Glutamatergic neuron (in vitro differentiated cells): Measurements from ENCODE around the gene PDE4A. TPM values are rescaled to one million over a fixed set of nuclear protein-coding genes. Genes with fewer than 3 reads are reported as not detected.

Source experiments
- DNase-seq: peaks from one replicate; pipeline ENCODE4 v3.0.0; 2022
- H3K27ac Mint-ChIP-seq: one replicate; pipeline ENCODE4 v1.8.0; 2020; ENCODE audit warnings: mild to moderate bottlenecking, mixed read lengths, inconsistent platforms; ENCODE audit not compliant: unreplicated experiment
- H3K27me3 Mint-ChIP-seq: one replicate; pipeline ENCODE4 v1.8.0; 2020; ENCODE audit warnings: mild to moderate bottlenecking, moderate library complexity, mixed read lengths, inconsistent platforms; ENCODE audit not compliant: unreplicated experiment
- H3K36me3 Mint-ChIP-seq: one replicate; pipeline ENCODE4 v1.8.0; 2020; ENCODE audit warnings: mild to moderate bottlenecking, mixed read lengths, inconsistent platforms; ENCODE audit not compliant: unreplicated experiment
- H3K4me1 Mint-ChIP-seq: one replicate; pipeline ENCODE4 v1.8.0; 2020; ENCODE audit warnings: mild to moderate bottlenecking, low read depth, mixed read lengths, inconsistent platforms; ENCODE audit not compliant: unreplicated experiment
- H3K4me3 Mint-ChIP-seq: one replicate; pipeline ENCODE4 v1.8.0; 2020; ENCODE audit warnings: mild to moderate bottlenecking, mixed read lengths, inconsistent platforms; ENCODE audit not compliant: unreplicated experiment
- H3K9me3 Mint-ChIP-seq: one replicate; pipeline ENCODE4 v1.8.0; 2020; ENCODE audit warnings: mild to moderate bottlenecking, moderate library complexity, mixed read lengths, inconsistent platforms; ENCODE audit not compliant: unreplicated experiment
- total RNA-seq: library from RNA; stranded (reverse); fragmentation: NEBNext Ultra II Directional; extraction: Animal tissue kit (Norgen Biotek cat#: 25700); gene quantifications from one replicate; pipeline ENCODE4 v1.2.1, GENCODE V29; 2021; ENCODE audit not compliant: unreplicated experiment
- TF ChIP-seq, protein P1 (sequence below): fragments of 200-600 bp; sonication (generic); IDR thresholded peaks from one replicate; pipeline ENCODE4 v1.5.0; 2021; ENCODE audit not compliant: partially characterized antibody, unreplicated experiment

Gene PDE4A
- total RNA-seq, 1 donor from 2014 or later, result 5.7 TPM

DNA sequence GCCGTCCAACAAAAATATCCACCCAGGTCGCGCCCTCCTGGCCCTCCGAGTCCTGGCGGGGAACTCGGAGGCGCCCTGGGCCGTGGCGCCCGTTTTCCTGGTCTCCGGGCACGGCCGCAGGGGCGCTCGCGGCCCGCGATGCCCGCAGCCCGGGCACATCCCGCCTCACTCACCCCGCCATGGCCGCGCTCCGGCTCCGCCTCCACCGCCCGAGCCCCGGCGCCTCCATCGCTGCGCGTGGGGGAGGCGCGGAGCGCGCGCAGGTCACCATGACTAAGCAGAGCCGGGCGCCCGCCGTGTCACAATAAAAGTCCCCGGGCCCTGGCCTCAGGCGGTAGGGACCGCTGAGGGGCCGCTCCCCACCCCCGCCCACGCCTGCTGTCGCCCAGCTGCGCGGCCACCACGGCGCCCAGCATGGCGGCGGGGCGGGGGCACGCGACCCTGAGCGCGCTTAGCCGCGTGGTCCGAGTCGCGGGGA is 82.2 kb downstream of the PDE4A start:
- DNase-seq, result peak; percentile 96
- peak overlapping the region; percentile 93 for H3K4me3 Mint-ChIP-seq
- TF ChIP-seq, protein P1, sequence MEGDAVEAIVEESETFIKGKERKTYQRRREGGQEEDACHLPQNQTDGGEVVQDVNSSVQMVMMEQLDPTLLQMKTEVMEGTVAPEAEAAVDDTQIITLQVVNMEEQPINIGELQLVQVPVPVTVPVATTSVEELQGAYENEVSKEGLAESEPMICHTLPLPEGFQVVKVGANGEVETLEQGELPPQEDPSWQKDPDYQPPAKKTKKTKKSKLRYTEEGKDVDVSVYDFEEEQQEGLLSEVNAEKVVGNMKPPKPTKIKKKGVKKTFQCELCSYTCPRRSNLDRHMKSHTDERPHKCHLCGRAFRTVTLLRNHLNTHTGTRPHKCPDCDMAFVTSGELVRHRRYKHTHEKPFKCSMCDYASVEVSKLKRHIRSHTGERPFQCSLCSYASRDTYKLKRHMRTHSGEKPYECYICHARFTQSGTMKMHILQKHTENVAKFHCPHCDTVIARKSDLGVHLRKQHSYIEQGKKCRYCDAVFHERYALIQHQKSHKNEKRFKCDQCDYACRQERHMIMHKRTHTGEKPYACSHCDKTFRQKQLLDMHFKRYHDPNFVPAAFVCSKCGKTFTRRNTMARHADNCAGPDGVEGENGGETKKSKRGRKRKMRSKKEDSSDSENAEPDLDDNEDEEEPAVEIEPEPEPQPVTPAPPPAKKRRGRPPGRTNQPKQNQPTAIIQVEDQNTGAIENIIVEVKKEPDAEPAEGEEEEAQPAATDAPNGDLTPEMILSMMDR, result no peak
- H3K4me1 Mint-ChIP-seq, result peaks cover 3% of the 10 kb centered on the region
- H3K27ac Mint-ChIP-seq, result peak overlapping the region; percentile 93
- peaks cover 5% of the 10 kb centered on the region for H3K9me3 Mint-ChIP-seq
- peaks cover 3% of the 10 kb centered on the region for H3K27me3 Mint-ChIP-seq
- H3K36me3 Mint-ChIP-seq, result peaks cover 4% of the 10 kb centered on the region

DNA sequence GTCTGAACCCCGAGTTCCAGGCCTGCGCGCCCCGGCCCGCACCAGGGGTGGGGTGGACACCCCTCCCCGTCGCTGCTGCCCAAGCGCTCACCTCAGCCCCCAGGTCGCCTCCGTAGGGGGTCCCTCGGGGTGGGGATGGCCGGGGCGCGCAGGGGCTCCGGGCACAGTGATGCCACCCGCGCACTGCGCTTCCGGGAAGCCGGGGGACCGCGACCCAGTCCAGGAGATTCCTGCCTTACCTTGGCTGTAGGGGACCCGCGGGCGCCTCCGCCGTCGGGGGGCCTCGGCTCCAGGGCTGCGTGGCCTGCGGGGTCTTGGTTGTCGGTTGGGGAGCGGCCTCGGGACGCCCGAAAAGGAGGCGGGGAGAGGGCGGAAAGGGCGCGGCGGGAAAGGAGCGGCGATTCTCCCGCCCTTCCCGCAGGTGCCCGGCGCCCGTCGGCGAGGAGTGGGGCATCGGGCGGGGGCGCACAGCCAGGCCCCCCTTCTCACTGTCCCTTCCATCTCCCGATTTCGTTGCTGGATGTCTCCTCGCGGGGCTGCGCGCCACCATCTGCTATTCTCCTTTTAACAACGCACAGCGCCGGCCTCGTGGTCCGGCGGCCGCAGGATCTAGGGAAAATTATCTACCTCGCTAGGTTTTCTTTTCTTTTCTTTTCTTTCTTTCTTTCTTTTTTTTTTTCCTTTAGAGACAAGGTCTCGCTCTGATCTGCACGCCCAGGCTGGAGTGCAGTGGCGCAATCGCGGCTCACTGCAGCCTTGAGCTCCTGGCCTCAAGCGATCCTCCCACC is 82.9 kb downstream of the PDE4A start, which contains the start of gene KEAP1:
TSS of gene KEAP1 (minus strand) at position 355 of the 788 bp plus-strand sequence. CDS start 3,323 bp downstream, outside the sequence.
- peaks cover 3% of the 10 kb centered on the region for H3K4me1 Mint-ChIP-seq
- DNase-seq, result peak; percentile 63
- peak within 1 kb of the TSS; percentile 93 for H3K4me3 Mint-ChIP-seq
- H3K9me3 Mint-ChIP-seq, result peaks cover 5% of the 10 kb centered on the region
- peak within 1 kb of the TSS; percentile 96 for H3K27ac Mint-ChIP-seq
- TF ChIP-seq, protein P1, result no peak
- H3K36me3 Mint-ChIP-seq, result peaks cover 4% of the 10 kb centered on the region
- H3K27me3 Mint-ChIP-seq, result peaks cover 3% of the 10 kb centered on the region

DNA sequence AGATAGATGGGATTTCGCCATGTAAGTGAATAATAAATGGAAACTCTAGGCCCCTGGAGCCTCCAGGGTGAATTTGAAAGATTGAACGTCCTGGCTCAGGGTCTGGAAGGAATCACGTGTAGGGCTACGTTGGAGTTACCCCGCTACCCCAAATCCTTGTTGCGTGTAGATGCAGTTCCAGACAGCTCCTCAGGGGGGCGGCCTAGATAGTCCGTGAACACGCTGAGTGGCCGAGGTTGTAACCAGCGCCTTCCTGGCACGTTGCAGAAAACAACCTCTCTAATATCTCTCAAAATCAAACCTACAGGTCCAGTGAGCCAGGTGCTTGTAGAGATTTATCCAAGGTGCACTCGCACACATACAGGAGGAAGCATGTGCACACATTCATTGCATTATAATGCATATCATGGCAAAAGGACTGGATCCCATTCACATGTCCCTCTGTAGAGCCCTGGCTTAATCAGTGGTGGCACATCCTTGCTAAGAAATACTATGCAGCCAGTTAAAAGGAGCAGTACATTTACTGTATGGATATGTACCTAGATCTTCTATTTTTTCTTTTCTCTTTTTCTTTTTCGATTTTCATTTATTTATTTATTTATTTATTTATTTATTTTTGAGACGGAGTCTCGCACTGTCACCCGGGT is 85.4 kb downstream of the PDE4A start:
- TF ChIP-seq, protein P1, result peak; percentile 86
- Mint-ChIP-seq H3K27ac (no peak overlapping the region), H3K9me3 (peaks cover 5% of the 10 kb centered on the region), H3K4me1 (peaks cover 2% of the 10 kb centered on the region), H3K4me3 (no peak overlapping the region), H3K36me3 (no peaks in the 10 kb centered on the region), H3K27me3 (peaks cover 3% of the 10 kb centered on the region)
- peak; percentile 83 for DNase-seq

DNA sequence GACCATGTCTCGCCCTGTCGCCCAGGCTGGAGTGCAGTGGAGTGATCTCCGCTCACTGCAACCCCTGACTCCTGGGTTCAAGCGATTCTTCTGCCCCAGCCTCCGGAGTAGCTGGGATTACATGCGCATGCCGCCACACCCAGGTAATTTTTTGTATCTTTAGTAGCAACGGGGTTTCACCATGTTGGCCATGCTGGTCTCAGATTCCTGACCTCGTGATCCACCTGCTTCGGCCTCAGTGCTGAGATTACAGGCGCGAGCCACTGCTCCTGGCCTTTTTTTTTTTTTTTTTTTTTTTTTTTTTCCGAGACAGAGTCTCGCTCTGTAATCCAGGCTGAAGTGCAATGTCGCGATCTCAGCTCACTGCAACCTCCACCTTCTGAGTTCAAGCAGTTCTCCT is 87.7 kb downstream of the PDE4A start:
- no peak overlapping the region for H3K27ac Mint-ChIP-seq
- H3K36me3 Mint-ChIP-seq, result no peaks in the 10 kb centered on the region
- no peaks in the 10 kb centered on the region for H3K4me1 Mint-ChIP-seq
- peaks cover 4% of the 10 kb centered on the region for H3K27me3 Mint-ChIP-seq
- H3K9me3 Mint-ChIP-seq, result peaks cover 5% of the 10 kb centered on the region
- H3K4me3 Mint-ChIP-seq, result no peak overlapping the region
- TF ChIP-seq, protein P1, result no peak
- DNase-seq, result no peak
